HFFc6 (cell line): ENCODE data around the gene NUP155. TPM values are rescaled to one million over a fixed set of nuclear protein-coding genes. Genes with fewer than 3 reads are reported as not detected.

Experiments used
- DNase-seq: peaks from one replicate; pipeline ENCODE4 v3.0.0-alpha.2; 2018
- H3K27ac Mint-ChIP-seq: 2 replicates; pipeline ENCODE4 v1.8.0; 2020; ENCODE audit warnings: mild to moderate bottlenecking, mixed read lengths
- H3K27me3 Mint-ChIP-seq: 2 replicates; pipeline ENCODE4 v1.8.0; 2021; ENCODE audit warnings: mild to moderate bottlenecking, moderate library complexity, mixed read lengths; ENCODE audit not compliant: insufficient read depth
- H3K36me3 Mint-ChIP-seq: 2 replicates; pipeline ENCODE4 v1.8.0; 2021; ENCODE audit warnings: low read depth, mixed read lengths
- H3K4me1 Mint-ChIP-seq: 2 replicates; pipeline ENCODE4 v1.8.0; 2020; ENCODE audit warnings: low read depth, mixed read lengths
- H3K4me3 Mint-ChIP-seq: 2 replicates; pipeline ENCODE4 v1.8.0; 2020; ENCODE audit warnings: mild to moderate bottlenecking, moderate library complexity, mixed read lengths
- H3K9me3 Mint-ChIP-seq: 2 replicates; pipeline ENCODE4 v1.8.0; 2020; ENCODE audit warnings: mild to moderate bottlenecking, mixed read lengths
- CTCF ChIP-seq: fragments of 200-600 bp; sonication (generic); IDR thresholded peaks from 2 replicates; pipeline ENCODE4 v1.5.0; 2021; ENCODE audit warnings: antibody characterized with exemption, mild to moderate bottlenecking
- total RNA-seq, 6 experiments: library from RNA; stranded (reverse); fragmentation: NEBNext Ultra II Directional; extraction: Animal tissue kit (Norgen Biotek cat#: 25700); gene quantifications; 2 replicates in 1 of 6; 3 replicates in 5 of 6; pipeline ENCODE4 v1.2.3, GENCODE V29; 2021

Gene NUP155
- total RNA-seq, 6 experiments from 2014 or later, result 22.2 to 39.1 (median 32.9) TPM

GRCh38 chr5:37248421-37248969 lies 122.4 kb downstream of the NUP155 start:
- no peaks in the 10 kb centered on the region for H3K9me3 Mint-ChIP-seq
- peak overlapping the region; percentile 86 for H3K27ac Mint-ChIP-seq
- H3K4me3 Mint-ChIP-seq, result peak overlapping the region; percentile 89
- no peaks in the 10 kb centered on the region for H3K36me3 Mint-ChIP-seq
- no peaks in the 10 kb centered on the region; the same call in 1 of the 2 replicates for H3K27me3 Mint-ChIP-seq
- TF ChIP-seq CTCF, result no peak
- DNase-seq, result no peak
- H3K4me1 Mint-ChIP-seq, result peaks cover 20% of the 10 kb centered on the region

- no peaks in the 10 kb centered on the region for H3K9me3 Mint-ChIP-seq
- no peak for TF ChIP-seq CTCF
- H3K4me3 Mint-ChIP-seq, result peak overlapping the region; percentile 89
- no peaks in the 10 kb centered on the region; the same call in 1 of the 2 replicates for H3K27me3 Mint-ChIP-seq
- H3K36me3 Mint-ChIP-seq, result no peaks in the 10 kb centered on the region
- DNase-seq, result no peak
- H3K4me1 Mint-ChIP-seq, result peaks cover 20% of the 10 kb centered on the region
- no peak overlapping the region for H3K27ac Mint-ChIP-seq
Measured at GRCh38 chr5:37247496-37247895, 123.4 kb downstream of the NUP155 start.

GRCh38 chr5:37247036-37247435 lies 123.9 kb downstream of the NUP155 start:
- Mint-ChIP-seq H3K4me3 (peak overlapping the region; percentile 89; the same call in 1 of the 2 replicates), H3K27me3 (no peaks in the 10 kb centered on the region), H3K9me3 (no peaks in the 10 kb centered on the region), H3K4me1 (peaks cover 20% of the 10 kb centered on the region), H3K27ac (no peak overlapping the region), H3K36me3 (no peaks in the 10 kb centered on the region)
- no peak for DNase-seq
- no peak for TF ChIP-seq CTCF

Other genes starting within 250 kb of the NUP155 start
- 10 to 100 TPM; 10.3 to 12.7 (median 11.6) TPM for gene CPLANE1, start 121.7 kb downstream of the NUP155 start, total RNA-seq
- gene WDR70, start 8.2 kb upstream of the NUP155 start, total RNA-seq, result 10 to 100 TPM; 24.0 to 29.7 (median 26.0) TPM